ENCODE data around the gene ACOD1. TPM values are rescaled to one million over a fixed set of nuclear protein-coding genes. Genes with fewer than 3 reads are reported as not detected.

Gene ACOD1
- polyA plus RNA-seq, 1 donor (not counting 4 experiments of a cell fraction or from before 2014, with no cell fraction given): not detected

DNA sequence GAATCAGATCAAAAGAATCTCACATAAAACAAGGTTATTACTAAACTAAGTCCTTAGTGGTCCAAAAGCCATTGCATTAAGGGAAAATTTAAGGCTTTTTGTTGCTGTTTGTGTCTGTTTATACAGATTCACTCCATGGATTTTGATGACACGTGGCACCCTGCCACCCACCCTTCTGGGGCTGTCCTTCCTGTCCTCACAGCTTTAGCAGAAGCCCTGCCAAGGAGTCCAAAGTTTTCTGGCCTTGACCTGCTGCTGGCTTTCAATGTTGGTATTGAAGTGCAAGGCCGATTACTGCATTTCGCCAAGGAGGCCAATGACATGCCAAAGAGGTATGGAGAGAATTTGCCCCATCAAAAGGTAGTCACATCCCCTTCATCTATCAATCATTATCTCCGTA lies 6.9 kb downstream of the ACOD1 start:
- TF ChIP-seq EZH2 (IDR thresholded peaks at IDR 0.05; ENCODE audit: low read length): no peak
- TF ChIP-seq, protein P1, sequence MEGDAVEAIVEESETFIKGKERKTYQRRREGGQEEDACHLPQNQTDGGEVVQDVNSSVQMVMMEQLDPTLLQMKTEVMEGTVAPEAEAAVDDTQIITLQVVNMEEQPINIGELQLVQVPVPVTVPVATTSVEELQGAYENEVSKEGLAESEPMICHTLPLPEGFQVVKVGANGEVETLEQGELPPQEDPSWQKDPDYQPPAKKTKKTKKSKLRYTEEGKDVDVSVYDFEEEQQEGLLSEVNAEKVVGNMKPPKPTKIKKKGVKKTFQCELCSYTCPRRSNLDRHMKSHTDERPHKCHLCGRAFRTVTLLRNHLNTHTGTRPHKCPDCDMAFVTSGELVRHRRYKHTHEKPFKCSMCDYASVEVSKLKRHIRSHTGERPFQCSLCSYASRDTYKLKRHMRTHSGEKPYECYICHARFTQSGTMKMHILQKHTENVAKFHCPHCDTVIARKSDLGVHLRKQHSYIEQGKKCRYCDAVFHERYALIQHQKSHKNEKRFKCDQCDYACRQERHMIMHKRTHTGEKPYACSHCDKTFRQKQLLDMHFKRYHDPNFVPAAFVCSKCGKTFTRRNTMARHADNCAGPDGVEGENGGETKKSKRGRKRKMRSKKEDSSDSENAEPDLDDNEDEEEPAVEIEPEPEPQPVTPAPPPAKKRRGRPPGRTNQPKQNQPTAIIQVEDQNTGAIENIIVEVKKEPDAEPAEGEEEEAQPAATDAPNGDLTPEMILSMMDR (optimal IDR thresholded peaks at IDR 0.05 in 1 of 3, IDR thresholded peaks at IDR 0.05 in 1 of 3, conservative IDR thresholded peaks at IDR 0.05 in 1 of 3; ENCODE audit: extremely low read depth in 1 of 3, insufficient read depth in 2 of 3, low read length in 3 of 3): no peak
- Histone ChIP-seq H2AFZ (ENCODE audit: control insufficient read depth, low read length) (no peak overlapping the region), H3K27ac (ENCODE audit: control insufficient read depth, insufficient read depth, low read length) (no peak overlapping the region), H3K36me3 (ENCODE audit: control insufficient read depth in 2 of 2, extremely low read depth in 1 of 2, insufficient read depth in 2 of 2, low read length in 2 of 2) (no peaks in the 10 kb centered on the region), H3K9me3 (ENCODE audit: control insufficient read depth, low read depth, low read length) (peaks cover 2% of the 10 kb centered on the region), H3K9me1 (ENCODE audit: control insufficient read depth, extremely low read depth, insufficient read depth, low read length) (no peaks in the 10 kb centered on the region), H4K20me1 (ENCODE audit: control insufficient read depth, extremely low read depth, insufficient read depth, low read length) (no peaks in the 10 kb centered on the region), H3K4me2 (ENCODE audit: control insufficient read depth, extremely low read depth, insufficient read depth, low read depth, low read length) (no peak overlapping the region), H3K9ac (ENCODE audit: control insufficient read depth, extremely low read depth, insufficient read depth, low read length) (no peak overlapping the region), H3K4me1 (ENCODE audit: control insufficient read depth, extremely low read depth, insufficient read depth, low read length) (no peaks in the 10 kb centered on the region), H3K4me3 (ENCODE audit: control insufficient read depth in 2 of 3, extremely low read depth in 1 of 3, insufficient read depth in 2 of 3, low read depth in 1 of 3, low read length in 3 of 3) (no peak overlapping the region), H3K27me3 (ENCODE audit: control insufficient read depth, extremely low read depth, insufficient read depth, low read length) (no peaks in the 10 kb centered on the region), H3K79me2 (ENCODE audit: control insufficient read depth, insufficient read depth, low read length) (no peaks in the 10 kb centered on the region)
- DNase-seq (ENCODE audit: low read depth, low spot score) (no peak), FAIRE-seq (no peak)
- dilution Hi-C loops (cut with MboI; ENCODE audit: extremely low pct_ligation_motif_present, low sequenced_read_pairs): no loop called here

DNA sequence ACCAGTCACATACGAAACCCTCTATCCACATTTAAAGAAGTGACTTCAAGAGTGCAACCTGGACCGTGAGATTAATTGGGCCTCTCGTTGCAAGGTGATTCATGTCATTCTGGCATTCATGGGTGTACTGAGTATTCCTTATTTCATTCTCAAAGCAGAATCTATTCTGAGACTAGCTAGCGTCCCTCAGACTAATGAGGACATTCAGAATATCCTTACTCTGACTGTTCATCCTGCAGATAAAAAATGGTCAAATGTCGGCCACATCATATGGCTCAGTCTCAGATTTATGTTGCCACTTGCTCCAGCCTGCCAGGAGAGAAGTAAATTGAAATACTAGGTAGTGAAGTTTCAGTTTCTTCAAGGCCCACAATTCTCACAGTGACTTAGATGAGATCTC lies 7.3 kb downstream of the ACOD1 start:
- H4K20me1 ChIP-seq (ENCODE audit: control insufficient read depth, extremely low read depth, insufficient read depth, low read length): no peaks in the 10 kb centered on the region
- dilution Hi-C loops (cut with MboI; ENCODE audit: extremely low pct_ligation_motif_present, low sequenced_read_pairs): no loop called here
- no peak overlapping the region for H3K4me2 ChIP-seq (ENCODE audit: control insufficient read depth, extremely low read depth, insufficient read depth, low read depth, low read length)
- H3K27me3 ChIP-seq (ENCODE audit: control insufficient read depth, extremely low read depth, insufficient read depth, low read length): no peaks in the 10 kb centered on the region
- TF ChIP-seq EZH2 (IDR thresholded peaks at IDR 0.05; ENCODE audit: low read length): no peak
- TF ChIP-seq, protein P1 (optimal IDR thresholded peaks at IDR 0.05 in 1 of 3, IDR thresholded peaks at IDR 0.05 in 1 of 3, conservative IDR thresholded peaks at IDR 0.05 in 1 of 3; ENCODE audit: extremely low read depth in 1 of 3, insufficient read depth in 2 of 3, low read length in 3 of 3): no peak
- H3K4me1 ChIP-seq (ENCODE audit: control insufficient read depth, extremely low read depth, insufficient read depth, low read length): no peaks in the 10 kb centered on the region
- H3K36me3 ChIP-seq (ENCODE audit: control insufficient read depth in 2 of 2, extremely low read depth in 1 of 2, insufficient read depth in 2 of 2, low read length in 2 of 2): no peaks in the 10 kb centered on the region
- H3K9me3 ChIP-seq (ENCODE audit: control insufficient read depth, low read depth, low read length): peaks cover 2% of the 10 kb centered on the region
- no peak overlapping the region for H3K27ac ChIP-seq (ENCODE audit: control insufficient read depth, insufficient read depth, low read length)
- no peaks in the 10 kb centered on the region for H3K9me1 ChIP-seq (ENCODE audit: control insufficient read depth, extremely low read depth, insufficient read depth, low read length)
- DNase-seq (ENCODE audit: low read depth, low spot score) (no peak), FAIRE-seq (no peak)
- H3K9ac ChIP-seq (ENCODE audit: control insufficient read depth, extremely low read depth, insufficient read depth, low read length): no peak overlapping the region
- no peaks in the 10 kb centered on the region for H3K79me2 ChIP-seq (ENCODE audit: control insufficient read depth, insufficient read depth, low read length)
- no peak overlapping the region for H3K4me3 ChIP-seq (ENCODE audit: control insufficient read depth in 2 of 3, extremely low read depth in 1 of 3, insufficient read depth in 2 of 3, low read depth in 1 of 3, low read length in 3 of 3)
- H2AFZ ChIP-seq (ENCODE audit: control insufficient read depth, low read length): no peak overlapping the region

Data from keratinocyte (primary cell).